Measurements from ENCODE around the gene KANK3.

The KANK3 gene

DNA sequence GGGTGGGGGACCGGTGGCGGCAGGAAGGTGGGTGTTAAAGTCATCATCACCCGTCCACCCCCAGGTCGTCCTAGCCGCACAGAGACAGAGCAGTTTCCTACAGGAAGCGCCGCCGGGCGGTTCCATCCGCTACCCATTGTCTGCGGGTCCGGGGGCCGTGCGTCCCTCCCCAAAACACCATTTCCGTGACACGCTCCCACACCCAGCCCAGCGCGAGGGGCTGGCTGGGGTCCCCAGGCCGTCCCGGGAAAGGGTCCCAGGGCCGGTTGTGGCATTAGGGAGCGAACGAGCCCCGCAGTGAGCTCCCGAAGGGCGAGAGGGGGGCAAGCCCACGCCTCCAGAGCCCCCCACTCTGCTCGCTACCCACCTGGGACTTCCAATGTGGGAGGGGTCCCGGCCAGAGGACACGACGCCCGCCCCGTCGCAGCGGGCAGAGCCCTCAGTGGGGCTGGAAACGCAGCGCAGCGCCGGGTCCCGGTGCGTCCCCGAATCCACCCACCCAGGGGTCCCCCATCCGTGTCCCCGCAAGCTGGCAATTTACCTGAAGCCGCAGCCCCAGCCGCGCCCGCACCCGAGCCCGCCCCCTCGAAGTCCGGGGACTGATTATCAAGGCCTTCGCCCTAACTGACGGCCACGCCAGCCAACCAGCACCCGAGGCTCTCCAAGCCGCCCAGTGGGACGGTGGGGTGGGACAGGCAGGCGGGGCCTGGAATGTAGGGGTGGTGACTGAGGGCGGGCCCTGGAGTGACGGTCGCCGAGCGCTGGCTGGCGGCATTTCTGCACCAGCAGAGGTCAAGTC lies at the start of gene KANK3:
Gene KANK3 (minus strand): TSS at position 579 of the 799 bp plus-strand sequence. CDS start 5,434 bp downstream, outside the sequence.
- peak; percentile 97 for DNase-seq (ENCODE audit: low read depth)
- peak within 1 kb of the TSS; percentile 53 for H3K4me3 ChIP-seq (ENCODE audit: low read depth, low read length)
- TF ChIP-seq, protein P1, sequence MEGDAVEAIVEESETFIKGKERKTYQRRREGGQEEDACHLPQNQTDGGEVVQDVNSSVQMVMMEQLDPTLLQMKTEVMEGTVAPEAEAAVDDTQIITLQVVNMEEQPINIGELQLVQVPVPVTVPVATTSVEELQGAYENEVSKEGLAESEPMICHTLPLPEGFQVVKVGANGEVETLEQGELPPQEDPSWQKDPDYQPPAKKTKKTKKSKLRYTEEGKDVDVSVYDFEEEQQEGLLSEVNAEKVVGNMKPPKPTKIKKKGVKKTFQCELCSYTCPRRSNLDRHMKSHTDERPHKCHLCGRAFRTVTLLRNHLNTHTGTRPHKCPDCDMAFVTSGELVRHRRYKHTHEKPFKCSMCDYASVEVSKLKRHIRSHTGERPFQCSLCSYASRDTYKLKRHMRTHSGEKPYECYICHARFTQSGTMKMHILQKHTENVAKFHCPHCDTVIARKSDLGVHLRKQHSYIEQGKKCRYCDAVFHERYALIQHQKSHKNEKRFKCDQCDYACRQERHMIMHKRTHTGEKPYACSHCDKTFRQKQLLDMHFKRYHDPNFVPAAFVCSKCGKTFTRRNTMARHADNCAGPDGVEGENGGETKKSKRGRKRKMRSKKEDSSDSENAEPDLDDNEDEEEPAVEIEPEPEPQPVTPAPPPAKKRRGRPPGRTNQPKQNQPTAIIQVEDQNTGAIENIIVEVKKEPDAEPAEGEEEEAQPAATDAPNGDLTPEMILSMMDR (conservative IDR thresholded peaks at IDR 0.05; ENCODE audit: low read depth, low read length), result no peak

DNA sequence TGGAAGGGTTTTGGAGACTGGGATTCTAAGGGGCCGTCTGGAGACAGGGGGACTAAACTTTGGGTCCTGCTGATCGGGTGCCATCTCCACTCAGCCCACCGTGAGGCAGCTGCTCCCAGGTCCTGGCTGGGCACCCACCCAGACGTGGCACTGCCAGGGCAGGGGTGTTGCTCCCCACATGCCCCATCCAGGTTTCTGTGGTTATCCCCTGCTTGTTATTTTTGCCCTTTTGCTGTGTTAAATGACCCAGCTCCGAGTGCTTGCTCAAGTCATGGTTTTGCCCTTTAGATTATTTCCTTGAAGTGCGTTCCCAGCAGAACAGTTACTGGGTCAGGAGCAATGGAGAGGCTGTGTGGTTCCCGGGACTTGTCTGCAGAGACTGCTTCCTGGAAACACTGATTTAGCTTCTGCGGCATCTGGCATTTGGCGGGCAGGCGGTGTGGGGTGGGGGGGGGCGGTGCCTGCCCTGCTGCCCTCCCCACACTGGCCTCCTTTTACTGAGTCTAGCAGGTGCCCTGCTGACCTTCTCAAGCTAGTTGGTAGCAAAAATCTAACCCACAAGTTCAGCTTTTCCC lies 49.0 kb upstream of the KANK3 start:
- peak; percentile 46 for DNase-seq (ENCODE audit: low read depth)
- no peak overlapping the region for H3K4me3 ChIP-seq (ENCODE audit: low read depth, low read length)
- TF ChIP-seq, protein P1 (conservative IDR thresholded peaks at IDR 0.05; ENCODE audit: low read depth, low read length), result no peak

DNA sequence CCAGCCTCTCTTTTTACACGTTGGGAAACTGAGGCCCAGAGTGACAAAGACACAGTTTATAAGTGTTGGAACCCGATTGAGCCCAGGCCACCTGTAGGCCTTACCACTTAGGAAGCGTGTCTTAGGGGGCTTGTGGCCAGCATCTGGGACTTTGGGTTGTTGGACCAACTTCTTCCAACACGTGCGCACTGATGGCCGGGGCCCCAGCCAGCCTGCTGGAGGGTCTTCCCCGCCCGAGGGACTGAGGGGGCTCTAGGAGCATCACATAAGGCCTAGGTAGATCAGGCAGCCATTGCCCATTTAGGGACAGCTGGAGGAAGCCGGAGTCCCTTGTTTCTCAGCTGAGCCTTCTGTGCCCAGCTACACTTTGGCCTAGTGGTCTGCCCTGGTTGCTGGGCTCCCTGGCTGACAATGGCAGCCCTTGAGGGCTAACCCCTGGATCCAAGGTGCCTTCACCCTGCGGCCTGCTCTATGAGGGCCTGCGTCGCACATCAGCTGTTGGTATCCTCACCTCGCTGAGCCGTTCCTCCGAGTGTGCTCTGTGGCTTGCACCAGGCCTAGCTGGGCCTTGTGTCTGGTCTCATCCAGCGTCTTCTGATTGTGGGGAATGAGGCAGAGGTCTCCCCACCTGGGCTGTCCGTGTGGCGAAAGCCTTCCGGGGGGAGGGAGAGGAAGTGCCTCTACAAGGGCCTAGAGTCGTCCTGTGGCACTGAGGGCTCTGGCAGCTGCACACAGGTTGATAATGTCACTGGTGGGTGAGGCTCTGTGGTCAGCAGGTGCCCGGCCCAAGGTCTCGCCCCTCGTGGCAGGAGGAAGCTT lies 48.3 kb upstream of the KANK3 start:
- no peak for DNase-seq (ENCODE audit: low read depth)
- no peak overlapping the region for H3K4me3 ChIP-seq (ENCODE audit: low read depth, low read length)
- TF ChIP-seq, protein P1 (conservative IDR thresholded peaks at IDR 0.05; ENCODE audit: low read depth, low read length), result no peak

DNA sequence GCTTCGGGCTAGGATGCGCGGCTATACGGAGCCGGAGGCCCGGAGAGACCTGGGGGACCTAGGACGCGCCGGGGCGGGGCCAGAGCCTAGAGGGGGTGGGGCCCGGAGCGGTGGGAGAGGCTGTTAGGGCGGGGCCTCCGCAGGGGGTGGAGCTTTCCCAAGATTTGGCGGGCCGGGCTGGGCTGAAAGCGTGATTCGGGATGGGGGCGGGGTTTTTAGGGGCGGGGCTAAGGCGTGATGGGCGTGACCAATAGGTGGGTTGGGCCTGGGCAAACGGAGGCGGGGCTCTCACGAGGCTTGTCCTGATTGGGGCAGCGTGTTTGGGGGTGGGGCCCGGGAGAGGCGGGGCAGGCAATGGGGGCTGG lies 47.5 kb upstream of the KANK3 start:
- H3K4me3 ChIP-seq (ENCODE audit: low read depth, low read length), result peak overlapping the region; percentile 85
- TF ChIP-seq, protein P1 (conservative IDR thresholded peaks at IDR 0.05; ENCODE audit: low read depth, low read length), result no peak
- peak; percentile 97 for DNase-seq (ENCODE audit: low read depth)

DNA sequence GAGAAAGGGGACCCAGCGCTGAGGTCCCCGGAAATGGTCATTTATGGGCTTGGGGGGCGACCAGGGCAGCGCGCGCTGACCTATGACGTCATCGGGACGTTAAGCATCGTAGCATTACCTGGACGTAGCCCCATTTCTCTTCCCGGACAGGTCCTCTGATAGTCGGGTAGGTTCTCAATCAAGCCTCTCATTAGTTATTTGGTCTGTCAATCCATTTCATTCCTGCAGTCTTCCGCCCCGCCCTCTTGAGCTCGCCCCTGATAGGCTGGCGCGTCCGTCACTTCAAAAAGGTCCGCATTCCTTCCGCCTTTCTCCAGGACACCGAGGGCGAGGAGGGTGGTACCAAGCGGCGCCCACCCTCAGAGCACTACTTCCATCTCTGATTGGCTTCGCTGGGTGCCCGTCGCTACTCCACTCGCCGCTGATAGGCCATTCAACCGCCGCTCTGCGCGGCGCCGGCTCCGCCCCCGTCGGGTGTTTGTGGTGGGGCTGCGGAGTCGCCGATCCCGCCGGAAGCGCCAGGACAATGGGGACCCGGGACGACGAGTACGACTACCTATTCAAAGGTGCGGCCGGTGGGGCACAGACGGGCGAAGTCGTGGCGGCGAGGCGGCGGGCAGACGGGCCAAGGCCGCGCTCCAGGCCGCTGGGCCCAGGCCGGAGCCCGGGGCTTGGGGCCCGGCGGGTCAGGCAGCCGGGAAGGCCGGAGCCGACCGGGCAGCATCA lies 47.0 kb upstream of the KANK3 start, which contains the start of gene RAB11B:
Gene RAB11B (plus strand): TSS at position 470 of the 726 bp plus-strand sequence. CDS start 57 bp downstream, at position 527.
- peak; percentile 100 for DNase-seq (ENCODE audit: low read depth)
- H3K4me3 ChIP-seq (ENCODE audit: low read depth, low read length), result peak within 1 kb of the TSS; percentile 85
- TF ChIP-seq, protein P1 (conservative IDR thresholded peaks at IDR 0.05; ENCODE audit: low read depth, low read length), result no peak

DNA sequence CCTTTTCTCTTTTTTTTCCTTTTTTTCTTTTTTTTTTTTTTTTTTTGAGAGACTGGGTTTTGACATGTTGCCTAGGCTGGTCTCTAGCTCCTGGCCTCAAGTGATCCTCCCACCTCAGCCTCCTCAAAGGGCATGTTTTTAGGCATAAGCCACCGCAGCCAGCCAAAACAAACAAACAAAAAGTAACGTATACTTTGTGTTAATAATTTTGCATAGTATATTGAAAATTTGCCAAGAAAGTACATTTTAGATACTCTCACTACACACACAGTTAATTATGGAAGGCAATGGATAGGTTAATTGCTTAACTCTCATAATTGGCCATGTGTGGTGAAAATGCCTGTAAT lies 45.5 kb upstream of the KANK3 start:
- no peak for DNase-seq (ENCODE audit: low read depth)
- TF ChIP-seq, protein P1 (conservative IDR thresholded peaks at IDR 0.05; ENCODE audit: low read depth, low read length), result no peak
- no peak overlapping the region for H3K4me3 ChIP-seq (ENCODE audit: low read depth, low read length)
